Measurements from ENCODE around the gene STEAP3.

- no peak for TF ChIP-seq CTCF (IDR thresholded peaks at IDR 0.05; ENCODE audit: low read depth, low read length)
- TF ChIP-seq EZH2phosphoT487 (IDR thresholded peaks at IDR 0.05; ENCODE audit: low read depth), result no peak
Measured at GRCh38 chr2:119279666-119280065, 56.0 kb downstream of the STEAP3 start.
